HCT116 (cell line): ENCODE data around the gene PDE4D. TPM values are rescaled to one million over a fixed set of nuclear protein-coding genes. Genes with fewer than 3 reads are reported as not detected.

Experiments
- ATAC-seq: fragments of 200-7000 bp; cut with Tn5 transposase; 2 replicates; pipeline ENCODE4 v1.9.1; 2020; ENCODE audit warnings: mild to moderate bottlenecking, moderate library complexity
- BruUV-seq: library from RNA; stranded (reverse); fragments of 400-500 nt; replicated peaks from 2 replicates; lab custom pipeline; 2021; lab: Mats Ljungman, UMichigan
- CTCF ChIA-PET: fragments of 300-600 bp; sonication (Branson Sonifier 250); formaldehyde crosslinking; loops from one replicate; lab custom pipeline; 2021; ENCODE audit warnings: antibody characterized with exemption; lab: Charles Lee
- POLR2A ChIA-PET: fragments of 300-600, 350-600 bp; sonication (Branson Sonifier 250); formaldehyde crosslinking; loops from one replicate; lab custom pipeline; 2021; ENCODE audit warnings: antibody characterized with exemption; lab: Charles Lee
- RAD21 ChIA-PET, 2 experiments: fragments of 300-600 bp; sonication (Branson Sonifier 250); formaldehyde crosslinking; loops; one replicate each; lab custom pipeline; 2023; ENCODE audit warnings: low total read pairs in 2 of 2; ENCODE audit not compliant: uncharacterized antibody in 2 of 2, unreplicated experiment in 2 of 2, low non-redundant PET in 1 of 2; lab: Charles Lee
- DNase-seq: peaks from one replicate; pipeline ENCODE4 v3.0.0-alpha.2; 2010; ENCODE audit warnings: low read depth, low spot score
- H2AFZ ChIP-seq: fragments of 200-600 bp; shearing (Covaris generic), sonication (generic); 2 replicates; pipeline ENCODE4 v1.6.1; 2017; ENCODE audit warnings: low read depth, mixed run types, mixed read lengths, antibody characterized with exemption, low read length; ENCODE audit not compliant: poor library complexity, severe bottlenecking
- H3K27ac ChIP-seq: 2 replicates; pipeline ENCODE4 v1.5.1; 2012; ENCODE audit warnings: low read depth, low read length
- H3K27me3 ChIP-seq: fragments of 200-600 bp; sonication (generic); 2 replicates; pipeline ENCODE4 v1.6.1; 2016; ENCODE audit warnings: mixed run types, low read length, mixed read lengths; ENCODE audit not compliant: insufficient read depth
- H3K36me3 ChIP-seq, 2 experiments: fragments of 200-500 bp in 1 of 2; fragments of 200-600 bp in 1 of 2; sonication (Bioruptor generic) in 1 of 2; sonication (generic) in 1 of 2; 2 replicates each; pipeline versions ENCODE4 v1.5.1 to v1.6.1; 2014 to 2016; ENCODE audit warnings: low read length in 2 of 2, inconsistent platforms in 1 of 2, mixed read lengths in 1 of 2, mixed run types in 1 of 2; ENCODE audit not compliant: insufficient read depth in 2 of 2, control insufficient read depth in 1 of 2
- H3K4me1 ChIP-seq, 2 experiments: fragments of 200-600 bp in 1 of 2; sonication (generic) in 1 of 2; 2 replicates each; pipeline versions ENCODE4 v1.5.1 to v1.6.1; 2012 to 2017; ENCODE audit warnings: low read length in 2 of 2, inconsistent platforms in 1 of 2, mild to moderate bottlenecking in 1 of 2, mixed read lengths in 1 of 2, mixed run types in 1 of 2, moderate library complexity in 1 of 2; ENCODE audit not compliant: insufficient read depth in 2 of 2, control insufficient read depth in 1 of 2
- H3K4me2 ChIP-seq: fragments of 200-600 bp; sonication (generic); 2 replicates; pipeline ENCODE4 v1.6.1; 2017; ENCODE audit warnings: mixed run types, low read length, mixed read lengths
- H3K4me3 ChIP-seq, 2 experiments: fragments of 200-600 bp in 1 of 2; sonication (generic) in 1 of 2; replicated peaks in 1 of 2; 2 replicates each; pipeline ENCODE4 v1.5.1; 2011 to 2016; ENCODE audit warnings: low read length in 2 of 2, control low read depth in 1 of 2, low read depth in 1 of 2, mild to moderate bottlenecking in 1 of 2, mixed read lengths in 1 of 2, mixed run types in 1 of 2
- H3K79me2 ChIP-seq: fragments of 200-600 bp; sonication (generic); 2 replicates; pipeline ENCODE4 v1.6.1; 2017; ENCODE audit warnings: mild to moderate bottlenecking, mixed run types, low read length, moderate library complexity, mixed read lengths; ENCODE audit not compliant: insufficient read depth
- H3K9ac ChIP-seq: fragments of 200-600 bp; sonication (generic); 2 replicates; pipeline ENCODE4 v1.6.1; 2016; ENCODE audit warnings: low read length, mixed read lengths
- H3K9me2 ChIP-seq: fragments of 200-600 bp; sonication (generic), shearing (Covaris generic); 2 replicates; pipeline ENCODE4 v1.6.1; 2017; ENCODE audit warnings: mixed run types, mild to moderate bottlenecking, moderate library complexity; ENCODE audit not compliant: insufficient read depth
- H3K9me3 ChIP-seq, 2 experiments: fragments of 200-500 bp in 1 of 2; fragments of 200-600 bp in 1 of 2; sonication (Bioruptor generic) in 1 of 2; sonication (generic) in 1 of 2; 2 replicates each; pipeline ENCODE4 v1.6.1; 2014 to 2017; ENCODE audit warnings: low read length in 2 of 2, mixed read lengths in 2 of 2, inconsistent platforms in 1 of 2, low read depth in 1 of 2, mild to moderate bottlenecking in 1 of 2, mixed run types in 1 of 2, moderate library complexity in 1 of 2; ENCODE audit not compliant: control insufficient read depth in 1 of 2, insufficient read depth in 1 of 2
- H4K20me1 ChIP-seq: fragments of 200-600 bp; sonication (generic), shearing (Covaris generic); 2 replicates; pipeline ENCODE4 v1.6.1; 2017; ENCODE audit warnings: mixed run types, mild to moderate bottlenecking, moderate library complexity; ENCODE audit not compliant: insufficient read depth
- ATF3 ChIP-seq: IDR thresholded peaks from 2 replicates; pipeline ENCODE4 v1.6.1; 2012
- CEBPB ChIP-seq: IDR thresholded peaks from 2 replicates; pipeline ENCODE4 v1.6.1; 2012; ENCODE audit warnings: low read depth
- EGR1 ChIP-seq: IDR thresholded peaks from 2 replicates; pipeline ENCODE4 v1.6.1; 2012; ENCODE audit warnings: low read depth
- ELF1 ChIP-seq: IDR thresholded peaks from 2 replicates; pipeline ENCODE4 v1.6.1; 2012; ENCODE audit warnings: low read depth, borderline replicate concordance
- EZH2 ChIP-seq: fragments of 200-600 bp; sonication (generic); IDR thresholded peaks from 2 replicates; pipeline ENCODE4 v1.6.1; 2017; ENCODE audit warnings: antibody characterized with exemption, mixed run types
- FOSL1 ChIP-seq: IDR thresholded peaks from 2 replicates; pipeline ENCODE4 v1.6.1; 2012; ENCODE audit warnings: low read depth
- JUND ChIP-seq: IDR thresholded peaks from 2 replicates; pipeline ENCODE4 v1.6.1; 2012
- POLR2A ChIP-seq: IDR thresholded peaks from 2 replicates; pipeline ENCODE4 v1.7.0; 2011; ENCODE audit warnings: borderline replicate concordance; ENCODE audit not compliant: insufficient read depth, insufficient read length; ENCODE audit errors: extremely low read depth
- RAD21 ChIP-seq: IDR thresholded peaks from 2 replicates; pipeline ENCODE4 v1.6.1; 2012; ENCODE audit warnings: low read depth, mild to moderate bottlenecking
- SRF ChIP-seq: IDR thresholded peaks from 2 replicates; pipeline ENCODE4 v1.6.1; 2012; ENCODE audit warnings: low read depth
- YY1 ChIP-seq: IDR thresholded peaks from 2 replicates; pipeline ENCODE4 v1.6.1; 2011; ENCODE audit warnings: low read length, low read depth, moderate library complexity, mild to moderate bottlenecking; ENCODE audit not compliant: insufficient replicate concordance; ENCODE audit errors: extremely low read depth
- ZNF274 ChIP-seq: fragments of 200-500 bp; sonication (Bioruptor generic); IDR thresholded peaks from 2 replicates; pipeline ENCODE4 v1.6.1; 2014; ENCODE audit warnings: mild to moderate bottlenecking, low read depth, low read length, inconsistent platforms
- intact Hi-C: fragments of 100-400 bp; cut with micrococcal nuclease; formaldehyde crosslinking; loops from 2 replicates; pipeline ENCODE4 v1.10.0; 2022
- total RNA-seq: library from RNA; stranded (reverse); gene quantifications from one replicate; pipeline ENCODE4 v1.2.1, GENCODE V29; 2021; ENCODE audit not compliant: unreplicated experiment

PDE4D gene
- total RNA-seq, 1 experiment from 2014 or later, result 1.1 TPM

GRCh38 chr5:59142138-59142537 is 751.4 kb downstream of the PDE4D start:
- no peak overlapping the region for H3K4me3 ChIP-seq
- CTCF ChIA-PET, result no interaction called here
- POLR2A ChIA-PET, result no interaction called here
- peaks cover 7% of the 10 kb centered on the region; the same call in 1 of the 2 replicates for H3K27me3 ChIP-seq
- no peaks in the 10 kb centered on the region for H3K4me1 ChIP-seq
- H3K9ac ChIP-seq, result no peak overlapping the region
- BruUV-seq, result no TSS peak
- RAD21 ChIA-PET, result no interaction called here
- H3K4me2 ChIP-seq, result no peak overlapping the region
- H3K27ac ChIP-seq, result no peak overlapping the region
- ATAC-seq, result no peak
- H3K36me3 ChIP-seq, result no peaks in the 10 kb centered on the region
- no peaks in the 10 kb centered on the region for H3K9me3 ChIP-seq
- TF ChIP-seq CEBPB, result no peak
- TF ChIP-seq POLR2A, result no peak
- no peak for TF ChIP-seq JUND
- no peak for TF ChIP-seq ELF1
- no peak for TF ChIP-seq RAD21
- TF ChIP-seq SRF, result no peak
- no peak for TF ChIP-seq EGR1
- TF ChIP-seq YY1, result no peak
- TF ChIP-seq FOSL1, result no peak
- TF ChIP-seq EZH2, result no peak
- H3K9me2 ChIP-seq, result no peaks in the 10 kb centered on the region
- no peak overlapping the region for H2AFZ ChIP-seq
- intact Hi-C loops, result no loop called here
- no peak for DNase-seq
- H3K79me2 ChIP-seq, result no peaks in the 10 kb centered on the region
- no peaks in the 10 kb centered on the region for H4K20me1 ChIP-seq

- Histone ChIP-seq H3K9ac (no peak overlapping the region), H3K9me2 (no peaks in the 10 kb centered on the region), H3K4me1 (no peaks in the 10 kb centered on the region), H3K36me3 (no peaks in the 10 kb centered on the region), H3K27ac (no peak overlapping the region), H2AFZ (no peak overlapping the region), H3K4me2 (no peak overlapping the region), H4K20me1 (no peaks in the 10 kb centered on the region), H3K79me2 (no peaks in the 10 kb centered on the region), H3K4me3 (no peak overlapping the region), H3K9me3 (no peaks in the 10 kb centered on the region), H3K27me3 (peaks cover 1% of the 10 kb centered on the region; the same call in 1 of the 2 replicates)
- intact Hi-C loops, result no loop called here
- ChIA-PET RAD21 (no interaction called here), CTCF (no interaction called here), POLR2A (no interaction called here)
- ATAC-seq (no peak), DNase-seq (no peak)
- no TSS peak for BruUV-seq
- TF ChIP-seq POLR2A, result no peak
- no peak for TF ChIP-seq CEBPB
- TF ChIP-seq ZNF274, result no peak
- TF ChIP-seq JUND, result no peak
- no peak for TF ChIP-seq ATF3
These were observed 753.4 kb downstream of the PDE4D start for GRCh38 chr5:59140133-59140532.
